Bronchial smooth muscle cell (primary cell): ENCODE measurements around the gene CASQ2. TPM values are rescaled to one million over a fixed set of nuclear protein-coding genes. Genes with fewer than 3 reads are reported as not detected.

ENCODE experiments used
- total RNA-seq: library from RNA; depleted of rRNA; stranded (reverse); fragments of >200 nt; gene quantifications from 2 replicates; pipeline ENCODE4 v1.2.1, GENCODE V29; 2014

The CASQ2 gene
- total RNA-seq = under 0.01 TPM in 1 of 2 replicates, not detected in the other

DNA sequence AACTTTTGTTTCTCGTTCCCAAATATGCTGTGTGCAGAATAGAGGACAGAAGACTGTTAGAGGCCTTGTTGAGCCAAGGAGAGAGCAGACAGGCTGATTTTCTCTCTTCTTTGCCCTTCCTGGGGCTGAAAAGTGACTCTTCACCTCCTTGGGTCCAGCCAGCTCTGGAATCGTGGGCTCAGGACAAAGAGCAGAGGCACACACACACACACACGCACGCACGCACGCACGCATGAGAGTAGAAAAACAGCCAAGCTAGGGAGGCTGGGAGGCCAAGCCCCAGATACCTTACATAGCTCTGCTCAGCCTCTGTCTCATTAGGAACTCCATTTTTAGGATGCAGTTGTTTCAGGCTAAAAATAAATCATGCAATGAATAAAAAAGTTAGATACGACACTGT lies at the start of gene CASQ2:
TSS of gene CASQ2 (minus strand) at position 166 of the 400 bp plus-strand sequence. CDS start 173 bp downstream, outside the sequence.

Other genes starting within 250 kb of the CASQ2 start
- gene VANGL1, start 126.7 kb downstream of the CASQ2 start, total RNA-seq = 4.1 and 4.5 TPM in 2 replicates
- gene NHLH2, start 72.4 kb upstream of the CASQ2 start, total RNA-seq = under 0.01 TPM in 1 of 2 replicates, not detected in the other
- 2.7 and 3.0 TPM in 2 replicates for gene SLC22A15, start 207.8 kb upstream of the CASQ2 start, total RNA-seq